Retinal pigment epithelial cell (primary cell): Measurements from ENCODE around the gene DCUN1D2.

ENCODE experiments used
- DNase-seq: peaks from one replicate; pipeline ENCODE4 v3.0.0-alpha.2; 2010; ENCODE audit warnings: low read depth
- H3K4me3 ChIP-seq: 2 replicates; pipeline ENCODE4 v1.5.1; 2011; ENCODE audit warnings: mild to moderate bottlenecking, low read length, control low read depth, moderate library complexity
- CTCF ChIP-seq: conservative IDR thresholded peaks from 2 replicates; pipeline ENCODE4 v1.5.1; 2011; ENCODE audit warnings: low read depth, low read length, control low read depth, inconsistent platforms

Gene DCUN1D2

GRCh38 chr13:113536461-113537110, 46.1 kb upstream of the DCUN1D2 start:
- no peak for DNase-seq
- no peak for TF ChIP-seq CTCF
- no peak overlapping the region for H3K4me3 ChIP-seq

GRCh38 chr13:113535381-113535781, 44.9 kb upstream of the DCUN1D2 start:
- no peak overlapping the region for H3K4me3 ChIP-seq
- no peak for TF ChIP-seq CTCF
- DNase-seq: no peak

GRCh38 chr13:113534236-113534860, 43.8 kb upstream of the DCUN1D2 start:
- no peak overlapping the region for H3K4me3 ChIP-seq
- TF ChIP-seq CTCF: no peak
- DNase-seq: no peak

GRCh38 chr13:113533161-113533840, 42.8 kb upstream of the DCUN1D2 start:
- no peak for TF ChIP-seq CTCF
- DNase-seq: no peak
- H3K4me3 ChIP-seq: no peak overlapping the region

GRCh38 chr13:113532156-113532806, 41.8 kb upstream of the DCUN1D2 start:
- DNase-seq: no peak
- H3K4me3 ChIP-seq: no peak overlapping the region
- TF ChIP-seq CTCF: no peak

- no peak overlapping the region for H3K4me3 ChIP-seq
- no peak for DNase-seq
- no peak for TF ChIP-seq CTCF
These were observed 40.7 kb upstream of the DCUN1D2 start for GRCh38 chr13:113531041-113531873.
